ENCODE measurements around the gene NDUFA7.
"Not testable (repeated sequence)": the region's sequence is repeated elsewhere in the genome, so short reads cannot be mapped to it uniquely, and the experiment has no call there.

The NDUFA7 gene

GRCh38 chr19:8264248-8264647, 56.9 kb downstream of the NDUFA7 start:
- DNase-seq (ENCODE audit: low read depth) = not testable (repeated sequence)

- DNase-seq (ENCODE audit: low read depth) = no peak
Observed at GRCh38 chr19:8262431-8262830, 58.7 kb downstream of the NDUFA7 start.

GRCh38 chr19:8261881-8262280, 59.3 kb downstream of the NDUFA7 start:
- DNase-seq (ENCODE audit: low read depth) = no peak

GRCh38 chr19:8261347-8261746, 59.8 kb downstream of the NDUFA7 start:
- no peak for DNase-seq (ENCODE audit: low read depth)

Data from GM04503 (cell line).